Peyer's patch (tissue), 4 donors: ENCODE measurements around the gene TMEM8B.

Experiments
- CTCF ChIP-seq, 6 experiments: fragments of 450-650 bp in 4 of 6; fragments of 200-600 bp in 2 of 6; sonication (generic) in 1 of 6; IDR thresholded peaks; one replicate each; pipeline ENCODE4 v1.5.1; 2017 to 2019; ENCODE audit warnings: antibody characterized with exemption in 6 of 6, mild to moderate bottlenecking in 3 of 6, moderate library complexity in 1 of 6
- POLR2A ChIP-seq, 2 donors: fragments of 450-650 bp; IDR thresholded peaks; one replicate each; pipeline ENCODE4 v1.5.1; 2017; ENCODE audit warnings: antibody characterized with exemption in 2 of 2, mild to moderate bottlenecking in 2 of 2, moderate library complexity in 2 of 2

- TF ChIP-seq CTCF (IDR thresholded peaks at IDR 0.05) (no peak), POLR2A (IDR thresholded peaks at IDR 0.05) (no peak)
Observed at GRCh38 chr9:35806101-35806500, 22.9 kb upstream of the TMEM8B start.
